ENCODE measurements around the gene JAKMIP2. TPM values are rescaled to one million over a fixed set of nuclear protein-coding genes. Genes with fewer than 3 reads are reported as not detected.

Gene JAKMIP2
- total RNA-seq, 1 experiment from 2014 or later = 10.9 TPM

DNA sequence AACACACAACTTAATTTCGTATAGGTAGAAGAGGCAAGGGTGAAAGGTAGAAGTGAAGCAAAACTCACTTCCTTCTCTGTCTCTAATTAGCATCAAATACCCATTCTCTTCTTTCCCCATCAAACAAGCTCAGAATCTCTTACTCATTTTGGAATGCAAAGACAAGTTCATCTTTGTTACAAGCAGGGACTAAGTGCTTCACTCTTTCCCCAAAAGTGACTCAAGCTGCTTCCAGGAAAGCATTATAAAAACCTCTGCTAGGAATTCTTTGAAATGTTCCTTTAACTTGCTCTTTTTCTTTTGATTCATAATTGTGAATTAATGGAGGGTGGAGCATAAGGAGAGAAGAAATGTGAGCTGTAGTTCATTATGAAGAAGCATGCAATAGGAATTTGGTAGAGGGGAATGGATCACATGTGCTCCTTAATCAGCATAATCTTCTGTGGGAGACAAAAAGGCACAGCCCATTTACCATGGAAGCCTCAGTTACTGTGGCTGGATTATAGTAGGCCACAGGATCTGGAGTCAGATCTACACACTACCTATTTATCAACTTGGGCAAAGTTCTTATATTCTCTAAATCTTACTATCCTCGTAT is 163.1 kb downstream of the JAKMIP2 start:
- ATAC-seq (no peak), DNase-seq (ENCODE audit: low spot score) (no peak)
- Mint-ChIP-seq H3K4me1 (0 out of 2 replicates have a peak, but pooled peaks cover 3% of the 10 kb centered on the region), H3K4me3 (no peak overlapping the region), H3K9me3 (no peaks in the 10 kb centered on the region), H3K27ac (peak overlapping the region; percentile 4; the same call in 1 of the 2 replicates), H3K36me3 (peaks cover 41% of the 10 kb centered on the region), H3K27me3 (ENCODE audit: low read depth) (no peaks in the 10 kb centered on the region)
- TF ChIP-seq ZNF423 (CRISPR knock-in tag; IDR thresholded peaks at IDR 0.05) (no peak), MYBL2 (CRISPR knock-in tag; IDR thresholded peaks at IDR 0.05) (no peak), ZNF138 (CRISPR knock-in tag; conservative IDR thresholded peaks at IDR 0.05) (no peak), NR1H2 (CRISPR knock-in tag; IDR thresholded peaks at IDR 0.05) (no peak), EMX1 (CRISPR knock-in tag; IDR thresholded peaks at IDR 0.05) (no peak), TEAD4 (CRISPR knock-in tag; IDR thresholded peaks at IDR 0.05) (no peak), FOXK1 (CRISPR knock-in tag; IDR thresholded peaks at IDR 0.05) (no peak), NFE2L1 (CRISPR knock-in tag; IDR thresholded peaks at IDR 0.05) (no peak), ZNF219 (CRISPR knock-in tag; IDR thresholded peaks at IDR 0.05; ENCODE audit: borderline replicate concordance) (no peak), ETV6 (CRISPR knock-in tag; IDR thresholded peaks at IDR 0.05) (no peak)
- TF ChIP-seq, protein P1, sequence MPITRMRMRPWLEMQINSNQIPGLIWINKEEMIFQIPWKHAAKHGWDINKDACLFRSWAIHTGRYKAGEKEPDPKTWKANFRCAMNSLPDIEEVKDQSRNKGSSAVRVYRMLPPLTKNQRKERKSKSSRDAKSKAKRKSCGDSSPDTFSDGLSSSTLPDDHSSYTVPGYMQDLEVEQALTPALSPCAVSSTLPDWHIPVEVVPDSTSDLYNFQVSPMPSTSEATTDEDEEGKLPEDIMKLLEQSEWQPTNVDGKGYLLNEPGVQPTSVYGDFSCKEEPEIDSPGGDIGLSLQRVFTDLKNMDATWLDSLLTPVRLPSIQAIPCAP (CRISPR knock-in tag; IDR thresholded peaks at IDR 0.05) = no peak
- TF ChIP-seq, protein P2, sequence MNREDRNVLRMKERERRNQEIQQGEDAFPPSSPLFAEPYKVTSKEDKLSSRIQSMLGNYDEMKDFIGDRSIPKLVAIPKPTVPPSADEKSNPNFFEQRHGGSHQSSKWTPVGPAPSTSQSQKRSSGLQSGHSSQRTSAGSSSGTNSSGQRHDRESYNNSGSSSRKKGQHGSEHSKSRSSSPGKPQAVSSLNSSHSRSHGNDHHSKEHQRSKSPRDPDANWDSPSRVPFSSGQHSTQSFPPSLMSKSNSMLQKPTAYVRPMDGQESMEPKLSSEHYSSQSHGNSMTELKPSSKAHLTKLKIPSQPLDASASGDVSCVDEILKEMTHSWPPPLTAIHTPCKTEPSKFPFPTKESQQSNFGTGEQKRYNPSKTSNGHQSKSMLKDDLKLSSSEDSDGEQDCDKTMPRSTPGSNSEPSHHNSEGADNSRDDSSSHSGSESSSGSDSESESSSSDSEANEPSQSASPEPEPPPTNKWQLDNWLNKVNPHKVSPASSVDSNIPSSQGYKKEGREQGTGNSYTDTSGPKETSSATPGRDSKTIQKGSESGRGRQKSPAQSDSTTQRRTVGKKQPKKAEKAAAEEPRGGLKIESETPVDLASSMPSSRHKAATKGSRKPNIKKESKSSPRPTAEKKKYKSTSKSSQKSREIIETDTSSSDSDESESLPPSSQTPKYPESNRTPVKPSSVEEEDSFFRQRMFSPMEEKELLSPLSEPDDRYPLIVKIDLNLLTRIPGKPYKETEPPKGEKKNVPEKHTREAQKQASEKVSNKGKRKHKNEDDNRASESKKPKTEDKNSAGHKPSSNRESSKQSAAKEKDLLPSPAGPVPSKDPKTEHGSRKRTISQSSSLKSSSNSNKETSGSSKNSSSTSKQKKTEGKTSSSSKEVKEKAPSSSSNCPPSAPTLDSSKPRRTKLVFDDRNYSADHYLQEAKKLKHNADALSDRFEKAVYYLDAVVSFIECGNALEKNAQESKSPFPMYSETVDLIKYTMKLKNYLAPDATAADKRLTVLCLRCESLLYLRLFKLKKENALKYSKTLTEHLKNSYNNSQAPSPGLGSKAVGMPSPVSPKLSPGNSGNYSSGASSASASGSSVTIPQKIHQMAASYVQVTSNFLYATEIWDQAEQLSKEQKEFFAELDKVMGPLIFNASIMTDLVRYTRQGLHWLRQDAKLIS (CRISPR knock-in tag; IDR thresholded peaks at IDR 0.05; ENCODE audit: borderline replicate concordance) = no peak
- TF ChIP-seq, protein P3, sequence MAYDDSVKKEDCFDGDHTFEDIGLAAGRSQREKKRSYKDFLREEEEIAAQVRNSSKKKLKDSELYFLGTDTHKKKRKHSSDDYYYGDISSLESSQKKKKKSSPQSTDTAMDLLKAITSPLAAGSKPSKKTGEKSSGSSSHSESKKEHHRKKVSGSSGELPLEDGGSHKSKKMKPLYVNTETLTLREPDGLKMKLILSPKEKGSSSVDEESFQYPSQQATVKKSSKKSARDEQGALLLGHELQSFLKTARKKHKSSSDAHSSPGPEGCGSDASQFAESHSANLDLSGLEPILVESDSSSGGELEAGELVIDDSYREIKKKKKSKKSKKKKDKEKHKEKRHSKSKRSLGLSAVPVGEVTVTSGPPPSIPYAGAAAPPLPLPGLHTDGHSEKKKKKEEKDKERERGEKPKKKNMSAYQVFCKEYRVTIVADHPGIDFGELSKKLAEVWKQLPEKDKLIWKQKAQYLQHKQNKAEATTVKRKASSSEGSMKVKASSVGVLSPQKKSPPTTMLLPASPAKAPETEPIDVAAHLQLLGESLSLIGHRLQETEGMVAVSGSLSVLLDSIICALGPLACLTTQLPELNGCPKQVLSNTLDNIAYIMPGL (CRISPR knock-in tag; IDR thresholded peaks at IDR 0.05) = no peak
- TF ChIP-seq, protein P4, sequence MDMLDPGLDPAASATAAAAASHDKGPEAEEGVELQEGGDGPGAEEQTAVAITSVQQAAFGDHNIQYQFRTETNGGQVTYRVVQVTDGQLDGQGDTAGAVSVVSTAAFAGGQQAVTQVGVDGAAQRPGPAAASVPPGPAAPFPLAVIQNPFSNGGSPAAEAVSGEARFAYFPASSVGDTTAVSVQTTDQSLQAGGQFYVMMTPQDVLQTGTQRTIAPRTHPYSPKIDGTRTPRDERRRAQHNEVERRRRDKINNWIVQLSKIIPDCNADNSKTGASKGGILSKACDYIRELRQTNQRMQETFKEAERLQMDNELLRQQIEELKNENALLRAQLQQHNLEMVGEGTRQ (CRISPR knock-in tag; IDR thresholded peaks at IDR 0.05) = no peak
- TF ChIP-seq, protein P5, sequence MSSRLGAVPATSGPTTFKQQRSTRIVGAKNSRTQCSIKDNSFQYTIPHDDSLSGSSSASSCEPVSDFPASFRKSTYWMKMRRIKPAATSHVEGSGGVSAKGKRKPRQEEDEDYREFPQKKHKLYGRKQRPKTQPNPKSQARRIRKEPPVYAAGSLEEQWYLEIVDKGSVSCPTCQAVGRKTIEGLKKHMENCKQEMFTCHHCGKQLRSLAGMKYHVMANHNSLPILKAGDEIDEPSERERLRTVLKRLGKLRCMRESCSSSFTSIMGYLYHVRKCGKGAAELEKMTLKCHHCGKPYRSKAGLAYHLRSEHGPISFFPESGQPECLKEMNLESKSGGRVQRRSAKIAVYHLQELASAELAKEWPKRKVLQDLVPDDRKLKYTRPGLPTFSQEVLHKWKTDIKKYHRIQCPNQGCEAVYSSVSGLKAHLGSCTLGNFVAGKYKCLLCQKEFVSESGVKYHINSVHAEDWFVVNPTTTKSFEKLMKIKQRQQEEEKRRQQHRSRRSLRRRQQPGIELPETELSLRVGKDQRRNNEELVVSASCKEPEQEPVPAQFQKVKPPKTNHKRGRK (CRISPR knock-in tag; IDR thresholded peaks at IDR 0.05; ENCODE audit: borderline replicate concordance) = no peak
- ChIA-PET POLR2A (no interaction called here), CTCF (interaction anchor here (0.8 kb wide), 1 partner anchor 8 kb away, joined by 3 read pairs; no protein-coding TSS in a partner anchor)

DNA sequence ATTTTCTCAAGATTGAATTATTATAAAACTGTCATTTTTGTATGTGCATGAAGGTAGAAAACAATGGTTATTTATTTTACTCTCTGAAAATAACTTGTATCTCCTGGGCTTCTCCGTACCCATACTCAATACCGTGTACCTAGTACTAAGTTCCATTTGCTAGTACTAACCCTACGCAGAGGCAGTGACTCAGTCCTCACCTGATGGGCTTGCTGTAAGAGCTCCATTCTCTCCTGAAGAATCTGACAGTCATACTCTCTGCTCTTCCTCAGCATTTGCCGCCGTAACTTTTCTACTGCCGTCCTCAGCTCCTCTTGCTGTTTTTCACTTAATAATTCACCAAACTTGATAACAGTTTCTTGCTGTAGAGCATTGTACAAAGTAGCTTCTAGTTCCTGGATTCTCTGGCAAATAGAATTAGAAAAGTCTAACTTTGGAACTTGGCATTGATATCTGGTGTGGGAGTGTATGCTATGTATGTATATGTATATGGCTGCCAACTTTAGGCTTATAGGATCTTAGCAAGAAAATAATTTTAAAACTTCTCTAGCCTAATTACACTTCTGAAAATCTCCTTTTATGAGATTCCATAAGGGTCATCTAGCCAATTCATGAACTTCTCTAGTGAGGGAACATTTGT is 164.7 kb downstream of the JAKMIP2 start:
- ATAC-seq (no peak), DNase-seq (ENCODE audit: low spot score) (no peak)
- CTCF ChIA-PET = no interaction called here
- POLR2A ChIA-PET = no interaction called here
- no peaks in the 10 kb centered on the region for H3K27me3 Mint-ChIP-seq (ENCODE audit: low read depth)
- H3K36me3 Mint-ChIP-seq = peaks cover 44% of the 10 kb centered on the region
- no peak overlapping the region for H3K4me3 Mint-ChIP-seq
- 0 out of 2 replicates have a peak, but pooled peaks cover 3% of the 10 kb centered on the region for H3K4me1 Mint-ChIP-seq
- no peak overlapping the region for H3K27ac Mint-ChIP-seq
- H3K9me3 Mint-ChIP-seq = no peaks in the 10 kb centered on the region
- TF ChIP-seq ZNF671 (CRISPR knock-in tag; IDR thresholded peaks at IDR 0.05) (no peak), EMX1 (CRISPR knock-in tag; IDR thresholded peaks at IDR 0.05) (no peak), RORB (CRISPR knock-in tag; IDR thresholded peaks at IDR 0.05) (no peak), ZNF423 (CRISPR knock-in tag; IDR thresholded peaks at IDR 0.05) (no peak), ZNF416 (CRISPR knock-in tag; IDR thresholded peaks at IDR 0.05) (no peak), FOXP1 (CRISPR knock-in tag; IDR thresholded peaks at IDR 0.05; ENCODE audit: borderline replicate concordance) (no peak), JUN (CRISPR knock-in tag; IDR thresholded peaks at IDR 0.05) (no peak), ESRRA (CRISPR knock-in tag; IDR thresholded peaks at IDR 0.05; ENCODE audit: borderline replicate concordance) (no peak), TP53 (CRISPR knock-in tag; IDR thresholded peaks at IDR 0.05) (no peak)
- TF ChIP-seq, protein P6, sequence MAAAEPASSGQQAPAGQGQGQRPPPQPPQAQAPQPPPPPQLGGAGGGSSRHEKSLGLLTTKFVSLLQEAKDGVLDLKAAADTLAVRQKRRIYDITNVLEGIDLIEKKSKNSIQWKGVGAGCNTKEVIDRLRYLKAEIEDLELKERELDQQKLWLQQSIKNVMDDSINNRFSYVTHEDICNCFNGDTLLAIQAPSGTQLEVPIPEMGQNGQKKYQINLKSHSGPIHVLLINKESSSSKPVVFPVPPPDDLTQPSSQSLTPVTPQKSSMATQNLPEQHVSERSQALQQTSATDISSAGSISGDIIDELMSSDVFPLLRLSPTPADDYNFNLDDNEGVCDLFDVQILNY (CRISPR knock-in tag; IDR thresholded peaks at IDR 0.05) = no peak
- TF ChIP-seq, protein P7, sequence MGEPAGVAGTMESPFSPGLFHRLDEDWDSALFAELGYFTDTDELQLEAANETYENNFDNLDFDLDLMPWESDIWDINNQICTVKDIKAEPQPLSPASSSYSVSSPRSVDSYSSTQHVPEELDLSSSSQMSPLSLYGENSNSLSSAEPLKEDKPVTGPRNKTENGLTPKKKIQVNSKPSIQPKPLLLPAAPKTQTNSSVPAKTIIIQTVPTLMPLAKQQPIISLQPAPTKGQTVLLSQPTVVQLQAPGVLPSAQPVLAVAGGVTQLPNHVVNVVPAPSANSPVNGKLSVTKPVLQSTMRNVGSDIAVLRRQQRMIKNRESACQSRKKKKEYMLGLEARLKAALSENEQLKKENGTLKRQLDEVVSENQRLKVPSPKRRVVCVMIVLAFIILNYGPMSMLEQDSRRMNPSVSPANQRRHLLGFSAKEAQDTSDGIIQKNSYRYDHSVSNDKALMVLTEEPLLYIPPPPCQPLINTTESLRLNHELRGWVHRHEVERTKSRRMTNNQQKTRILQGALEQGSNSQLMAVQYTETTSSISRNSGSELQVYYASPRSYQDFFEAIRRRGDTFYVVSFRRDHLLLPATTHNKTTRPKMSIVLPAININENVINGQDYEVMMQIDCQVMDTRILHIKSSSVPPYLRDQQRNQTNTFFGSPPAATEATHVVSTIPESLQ (CRISPR knock-in tag; IDR thresholded peaks at IDR 0.05) = no peak
